GM04504 (cell line): Measurements from ENCODE around the gene SMARCD1.
"Not testable (repeated sequence)": the region's sequence is repeated elsewhere in the genome, so short reads cannot be mapped to it uniquely, and the experiment has no call there.

Experiments
- DNase-seq: peaks from one replicate; pipeline ENCODE4 v3.0.0-alpha.2; 2012; ENCODE audit warnings: low read depth

The SMARCD1 gene

DNA sequence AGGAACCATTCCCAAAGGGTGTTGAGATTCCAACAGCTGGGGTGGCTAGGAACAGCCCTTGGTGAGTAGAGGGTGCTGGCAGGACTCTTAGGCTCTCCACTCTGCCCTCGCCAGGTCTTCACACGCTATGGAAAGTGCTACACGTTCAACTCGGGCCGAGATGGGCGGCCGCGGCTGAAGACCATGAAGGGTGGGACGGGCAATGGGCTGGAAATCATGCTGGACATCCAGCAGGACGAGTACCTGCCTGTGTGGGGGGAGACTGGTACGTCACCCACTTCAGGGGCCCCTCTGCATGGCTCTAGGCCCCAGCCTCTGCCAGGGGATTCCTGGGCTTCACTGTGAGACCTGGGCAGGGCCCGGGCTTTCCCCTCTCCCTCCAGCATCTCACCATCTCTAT is 8.0 kb upstream of the SMARCD1 start:
- no peak for DNase-seq

DNA sequence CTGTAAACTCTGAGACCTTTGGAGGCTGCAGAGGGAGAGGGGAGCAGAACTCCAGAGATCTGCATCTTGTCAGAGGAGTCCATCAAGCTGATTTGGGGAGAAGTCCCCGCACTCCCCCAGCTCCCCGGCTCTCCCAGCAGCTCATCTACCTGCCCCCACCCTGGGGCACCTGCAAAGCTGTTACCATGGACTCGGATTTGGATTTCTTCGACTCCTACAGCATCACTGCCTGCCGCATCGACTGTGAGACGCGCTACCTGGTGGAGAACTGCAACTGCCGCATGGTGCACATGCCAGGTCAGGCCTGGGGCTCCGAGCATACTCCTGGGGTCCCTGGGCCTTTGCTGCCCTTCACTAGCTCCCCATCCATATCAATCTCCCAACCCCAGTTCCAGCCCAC is 6.9 kb upstream of the SMARCD1 start:
- no peak for DNase-seq

DNA sequence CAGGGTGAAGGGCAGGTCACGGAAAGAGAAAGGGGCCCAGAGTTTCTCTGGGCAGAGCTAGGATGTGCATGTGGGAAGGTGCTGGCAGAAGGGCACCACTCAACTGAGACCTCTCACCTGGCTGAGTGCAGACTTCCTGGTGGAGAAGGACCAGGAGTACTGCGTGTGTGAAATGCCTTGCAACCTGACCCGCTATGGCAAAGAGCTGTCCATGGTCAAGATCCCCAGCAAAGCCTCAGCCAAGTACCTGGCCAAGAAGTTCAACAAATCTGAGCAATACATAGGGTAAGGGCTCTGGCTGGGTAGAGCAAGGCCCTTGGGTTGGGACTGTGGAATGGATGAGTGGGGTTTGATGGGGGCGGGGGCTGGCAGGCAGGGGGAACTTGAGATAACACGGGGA is 5.4 kb upstream of the SMARCD1 start:
- DNase-seq = no peak

DNA sequence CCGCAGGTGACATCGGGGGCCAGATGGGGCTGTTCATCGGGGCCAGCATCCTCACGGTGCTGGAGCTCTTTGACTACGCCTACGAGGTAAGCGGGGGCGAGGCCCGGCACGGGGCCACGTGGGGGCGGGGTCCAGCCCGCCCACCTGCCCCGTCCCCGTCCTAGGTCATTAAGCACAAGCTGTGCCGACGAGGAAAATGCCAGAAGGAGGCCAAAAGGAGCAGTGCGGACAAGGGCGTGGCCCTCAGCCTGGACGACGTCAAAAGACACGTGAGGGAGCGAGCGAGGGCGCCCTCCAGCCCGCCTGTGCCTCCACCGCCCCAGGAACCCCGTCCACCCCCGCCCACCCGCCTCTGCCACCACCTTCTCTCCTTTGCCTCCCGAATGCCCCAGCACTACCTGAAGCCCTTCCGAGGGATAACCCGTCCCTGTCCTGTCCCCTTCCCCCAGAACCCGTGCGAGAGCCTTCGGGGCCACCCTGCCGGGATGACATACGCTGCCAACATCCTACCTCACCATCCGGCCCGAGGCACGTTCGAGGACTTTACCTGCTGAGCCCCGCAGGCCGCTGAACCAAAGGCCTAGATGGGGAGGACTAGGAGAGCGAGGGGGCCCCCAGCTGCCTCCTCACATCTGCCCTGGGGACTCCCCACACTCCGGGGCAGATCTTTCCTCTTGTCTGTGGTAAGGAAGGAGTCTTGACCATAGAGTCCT is 3.9 kb upstream of the SMARCD1 start:
- DNase-seq = no peak

DNA sequence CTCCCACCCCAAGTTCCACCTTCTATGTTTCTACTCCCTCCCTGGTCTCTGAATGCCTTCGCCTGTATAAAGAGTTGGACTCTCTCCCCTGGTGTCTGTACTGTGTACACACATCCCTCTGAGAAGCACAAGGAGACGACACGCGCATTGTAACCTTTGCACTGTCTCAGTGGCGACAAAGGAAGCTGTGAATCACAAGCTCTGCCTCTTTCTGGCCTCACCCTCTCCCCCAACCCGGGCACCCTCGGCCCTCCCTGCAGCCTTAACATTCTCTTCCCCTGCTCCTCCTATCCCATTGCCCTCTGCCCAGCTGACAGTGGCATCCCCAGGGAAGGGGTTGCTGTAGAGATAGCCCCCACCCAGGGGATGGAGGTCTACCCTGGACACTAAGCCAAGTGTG is 2.5 kb upstream of the SMARCD1 start:
- DNase-seq = no peak

DNA sequence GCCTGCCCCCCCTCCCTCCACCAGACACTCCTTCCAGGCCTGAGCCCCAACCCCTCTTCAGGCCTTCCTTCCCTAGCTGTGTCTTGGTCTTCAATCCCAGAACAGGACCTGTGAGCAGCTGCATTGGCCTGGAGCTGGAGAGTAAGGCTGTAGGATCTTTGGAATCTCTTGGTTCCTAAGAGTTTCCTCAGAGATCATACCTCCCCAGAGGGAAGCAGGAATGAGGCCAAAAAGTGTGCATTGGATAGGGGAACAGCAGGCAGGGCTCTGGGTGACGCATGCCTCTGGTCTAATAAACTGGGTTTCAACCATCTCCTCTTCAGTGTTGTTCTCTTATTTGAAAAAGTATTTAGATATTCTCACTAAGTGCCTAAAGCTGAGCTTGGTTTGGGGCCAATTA is 1.8 kb upstream of the SMARCD1 start:
- DNase-seq = no peak

DNA sequence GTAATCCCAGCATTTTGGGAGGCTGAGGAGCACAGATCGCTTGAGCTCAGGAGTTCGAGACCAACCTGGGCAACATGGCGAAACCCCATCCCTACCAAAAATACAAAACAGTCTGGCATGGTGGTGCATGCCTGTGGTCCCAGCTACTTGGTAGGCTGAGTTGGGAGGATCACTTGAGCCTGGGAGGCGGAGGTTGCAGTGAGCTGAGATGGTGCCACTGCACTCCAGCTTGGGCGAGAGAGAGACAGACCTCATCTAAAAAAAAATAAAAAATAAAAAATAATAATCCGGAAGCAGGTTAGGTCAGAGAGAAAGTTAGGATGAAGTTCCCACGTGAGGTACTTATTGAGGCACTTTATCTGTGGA is 750 bp upstream of the SMARCD1 start:
- DNase-seq = not testable (repeated sequence)

DNA sequence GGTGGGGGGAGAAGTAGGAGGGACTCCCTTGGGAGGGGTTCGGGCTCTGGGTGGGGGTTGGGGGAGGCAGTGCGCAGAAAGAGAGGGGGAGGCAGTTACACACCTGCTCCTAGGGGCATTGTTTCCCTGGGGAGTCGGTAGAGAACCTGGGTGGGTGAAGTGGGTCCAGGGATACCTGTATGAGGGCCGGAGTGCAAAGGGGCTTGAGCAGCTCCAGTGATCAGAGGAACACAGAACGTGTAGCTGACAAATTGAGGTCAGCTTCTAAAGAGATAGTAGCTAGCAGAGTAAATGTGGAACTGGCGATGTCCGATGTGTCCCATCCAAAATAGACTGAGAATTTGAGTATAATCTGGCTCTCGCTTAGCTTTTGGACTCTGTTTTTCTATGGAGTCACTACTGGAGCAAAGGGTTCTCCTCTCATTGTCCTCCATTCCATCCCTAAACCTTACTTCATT is 502 bp downstream of the SMARCD1 start:
- no peak for DNase-seq

DNA sequence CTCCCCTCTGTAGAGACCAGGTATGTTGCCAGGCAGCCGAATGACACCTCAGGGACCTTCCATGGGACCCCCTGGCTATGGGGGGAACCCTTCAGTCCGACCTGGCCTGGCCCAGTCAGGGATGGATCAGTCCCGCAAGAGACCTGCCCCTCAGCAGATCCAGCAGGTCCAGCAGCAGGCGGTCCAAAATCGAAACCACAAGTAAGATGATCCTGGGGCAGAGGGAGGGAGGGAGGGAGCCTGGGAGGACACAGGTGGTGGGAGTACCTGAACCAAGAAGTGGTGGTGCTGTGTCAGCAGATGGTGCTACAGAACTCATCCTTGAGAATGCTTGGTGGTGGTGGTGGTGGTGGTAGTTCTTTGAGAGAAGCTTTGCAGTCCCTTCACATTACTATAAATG is 1.0 kb downstream of the SMARCD1 start:
- no peak for DNase-seq

DNA sequence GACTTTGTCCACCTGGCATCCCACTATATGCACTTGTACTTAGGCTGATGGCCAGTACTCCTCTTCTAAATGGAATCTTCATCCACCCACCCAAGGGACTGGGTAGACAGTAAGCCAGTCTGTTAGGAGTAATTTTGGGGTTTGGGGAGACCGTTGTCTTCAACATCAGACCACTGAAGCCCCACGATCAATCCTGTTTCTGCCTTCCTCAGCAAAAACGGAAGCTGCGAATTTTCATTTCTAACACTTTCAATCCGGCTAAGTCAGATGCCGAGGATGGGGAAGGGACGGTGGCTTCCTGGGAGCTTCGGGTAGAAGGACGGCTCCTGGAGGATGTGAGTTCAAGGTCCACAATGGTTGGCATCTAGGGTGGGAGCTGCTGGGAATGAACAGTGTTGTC is 2.0 kb downstream of the SMARCD1 start:
- no peak for DNase-seq

DNA sequence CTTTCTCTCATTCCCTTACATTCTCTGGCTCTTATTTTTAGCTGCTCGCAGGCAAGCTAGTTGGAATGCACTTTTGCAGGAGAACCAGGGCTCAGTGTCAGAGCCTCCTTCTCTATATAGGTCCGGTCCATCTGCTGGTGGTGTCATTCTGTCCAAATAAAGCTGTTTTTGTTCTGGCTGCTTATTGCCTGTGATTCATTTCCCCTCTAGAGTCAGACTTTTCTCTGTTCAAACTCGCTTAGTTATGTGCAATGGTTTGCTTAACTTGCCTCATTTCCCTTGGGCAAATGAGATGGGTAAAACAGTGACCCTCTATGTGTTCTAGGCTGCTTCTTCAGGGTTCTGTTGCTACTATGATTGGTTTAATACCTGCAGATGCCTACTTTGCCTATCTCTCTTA is 2.9 kb downstream of the SMARCD1 start:
- no peak for DNase-seq

DNA sequence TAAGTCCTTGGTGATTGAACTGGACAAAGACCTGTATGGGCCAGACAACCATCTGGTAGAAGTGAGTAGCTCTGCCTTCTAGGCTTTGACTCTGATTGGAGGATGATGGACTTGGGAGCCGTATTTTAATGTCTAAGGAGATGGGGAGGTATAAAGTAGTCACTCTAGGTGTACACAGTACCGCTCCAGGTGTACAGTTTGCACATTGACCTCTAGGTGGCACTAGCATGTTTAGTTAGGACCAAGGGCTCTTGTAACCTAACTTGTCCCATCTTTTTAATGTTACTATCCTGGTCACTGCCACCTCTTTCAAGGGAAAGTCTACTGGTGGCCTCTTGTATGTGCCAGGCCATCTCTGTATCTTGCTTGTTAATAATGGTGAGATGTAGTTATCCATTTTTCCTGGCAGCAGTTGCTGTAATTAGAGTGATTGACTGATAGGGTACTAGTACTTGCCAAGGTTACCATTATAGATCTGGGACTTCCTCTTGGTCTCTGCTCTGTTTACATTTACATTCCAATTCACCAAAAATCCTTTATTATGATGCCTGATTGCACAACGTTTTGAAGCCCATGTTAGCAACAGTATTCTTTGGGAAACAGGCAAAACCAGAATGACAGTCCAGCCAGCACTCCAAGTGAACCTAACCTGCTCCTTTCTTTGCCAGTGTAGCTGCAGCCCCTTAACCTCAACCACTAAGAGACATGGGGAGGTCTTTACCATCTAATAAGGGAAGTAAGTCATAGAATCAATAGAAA is 3.6 kb downstream of the SMARCD1 start:
- no peak for DNase-seq

DNA sequence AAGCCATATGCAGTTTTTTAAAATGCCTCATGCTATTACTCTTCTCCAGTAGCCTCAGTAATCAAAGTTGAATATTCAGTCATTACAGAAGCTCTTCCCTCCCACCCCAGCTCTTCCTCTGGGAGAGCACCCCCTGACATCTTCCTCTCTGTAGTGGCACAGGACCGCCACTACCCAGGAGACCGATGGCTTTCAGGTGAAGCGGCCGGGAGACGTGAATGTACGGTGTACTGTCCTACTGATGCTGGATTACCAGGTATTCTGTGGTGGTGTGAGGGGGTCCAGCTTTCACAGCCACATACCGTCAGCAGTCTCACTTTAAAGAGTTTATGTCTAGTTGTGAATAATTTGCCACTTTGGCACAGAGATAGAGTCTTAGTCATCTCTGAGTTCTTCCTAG is 4.6 kb downstream of the SMARCD1 start:
- no peak for DNase-seq

DNA sequence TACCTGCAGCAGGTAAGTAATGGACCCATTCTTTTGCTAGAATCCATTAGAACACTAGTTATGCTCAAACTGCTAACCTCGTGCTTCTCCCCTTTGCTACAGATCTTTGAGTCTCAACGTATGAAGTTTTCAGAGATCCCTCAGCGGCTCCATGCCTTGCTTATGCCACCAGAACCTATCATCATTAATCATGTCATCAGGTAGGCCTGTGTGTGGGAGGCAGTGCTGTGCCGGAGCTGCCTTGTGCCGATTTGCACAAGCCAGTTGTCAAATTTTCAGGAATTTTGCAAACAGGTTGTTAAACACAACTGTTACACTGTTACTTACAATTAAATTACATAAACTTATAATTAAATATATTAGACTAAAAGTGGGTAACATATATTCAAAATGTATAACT is 5.2 kb downstream of the SMARCD1 start:
- DNase-seq = no peak

DNA sequence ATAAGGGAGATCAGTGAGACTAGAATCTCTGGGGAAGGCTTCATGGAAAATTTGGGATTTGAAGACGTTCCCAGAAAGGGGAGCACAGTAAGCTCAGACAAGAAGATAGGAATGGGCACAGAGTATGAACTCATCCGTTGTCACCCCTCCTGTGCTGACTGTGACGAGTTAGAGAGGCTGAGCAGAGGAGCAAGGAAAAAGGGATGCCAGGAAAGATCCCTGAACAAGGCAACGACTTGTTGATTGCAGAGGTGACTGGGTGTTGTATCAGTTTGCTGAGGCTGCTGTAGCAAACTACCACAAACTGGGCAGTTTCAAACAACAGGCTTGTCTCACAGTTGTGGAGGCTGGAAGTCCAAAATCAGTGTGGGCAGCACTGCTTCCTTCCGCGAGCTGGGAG is 12.8 kb downstream of the SMARCD1 start:
- no peak for DNase-seq

DNA sequence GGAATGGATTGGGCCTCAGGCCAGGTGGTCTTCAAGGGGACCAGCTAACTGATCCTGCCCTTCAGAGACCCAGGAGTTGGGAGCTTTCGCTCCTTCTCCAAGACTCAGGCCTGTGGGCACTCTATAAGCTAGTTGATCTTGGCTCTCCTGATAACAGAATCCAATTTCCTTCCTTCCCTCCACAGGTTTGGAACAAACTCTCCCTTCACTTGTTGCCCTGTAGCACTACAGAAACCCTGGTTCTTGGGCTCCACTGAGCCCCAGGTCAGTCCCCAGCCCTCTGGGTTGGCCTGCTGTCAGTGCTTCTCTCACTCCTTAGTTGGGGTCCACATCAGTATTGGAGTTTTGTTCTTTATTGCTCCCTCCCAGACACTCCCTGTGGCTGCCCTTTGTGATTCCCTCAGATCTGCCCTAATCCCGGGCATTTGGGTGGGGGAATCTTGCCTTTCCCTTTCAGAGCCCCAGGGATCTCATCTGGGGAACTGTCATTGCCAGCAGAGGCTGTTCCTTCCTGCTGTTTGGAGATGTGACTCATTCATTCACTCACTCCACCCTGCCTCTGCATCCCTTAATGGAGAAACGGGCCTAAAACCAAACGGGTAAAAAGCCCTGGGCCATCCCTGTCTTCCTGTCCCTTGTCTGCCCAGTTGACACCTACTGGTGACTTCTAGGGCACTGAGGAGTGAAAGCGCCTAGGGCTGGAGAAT is 14.3 kb downstream of the SMARCD1 start:
- DNase-seq = no peak

DNA sequence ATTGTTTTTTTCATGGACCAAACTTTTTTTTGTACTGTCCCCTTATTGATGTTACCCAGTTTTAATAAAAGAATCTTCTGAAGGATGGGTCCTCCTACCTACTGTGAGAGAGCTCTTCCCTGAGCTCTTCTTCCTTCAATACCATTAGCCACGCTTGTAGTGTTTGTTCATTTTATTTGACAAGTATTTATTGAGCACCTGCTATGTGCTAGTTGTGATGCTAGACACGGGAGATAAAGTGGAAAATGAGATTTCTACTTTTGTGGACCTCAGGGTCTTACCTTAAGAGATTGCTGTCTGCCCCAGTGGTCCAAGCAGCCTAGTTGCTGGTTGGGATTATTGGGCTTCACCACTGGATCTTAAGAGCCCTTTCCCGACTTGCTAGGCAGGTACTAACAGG is 15.4 kb downstream of the SMARCD1 start:
- DNase-seq = no peak

DNA sequence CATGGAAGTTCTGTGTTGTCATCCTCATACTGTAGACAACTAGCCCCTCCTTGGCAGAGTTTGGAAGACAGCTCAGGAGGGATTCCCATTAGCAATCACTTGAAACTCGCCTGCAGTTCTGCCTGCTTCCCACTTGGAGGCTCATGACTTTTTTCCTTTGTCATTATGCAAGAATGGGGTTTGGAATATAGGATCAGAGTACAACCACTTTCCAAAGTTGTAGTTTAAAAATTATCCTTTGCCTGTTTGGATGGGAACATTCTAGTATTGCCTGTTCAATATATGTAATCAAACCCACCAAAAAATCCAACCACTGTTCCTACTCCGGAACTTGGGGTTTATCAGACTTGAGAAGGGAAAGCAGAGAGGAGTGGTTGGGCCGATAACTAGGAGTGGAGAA is 16.5 kb downstream of the SMARCD1 start:
- no peak for DNase-seq

DNA sequence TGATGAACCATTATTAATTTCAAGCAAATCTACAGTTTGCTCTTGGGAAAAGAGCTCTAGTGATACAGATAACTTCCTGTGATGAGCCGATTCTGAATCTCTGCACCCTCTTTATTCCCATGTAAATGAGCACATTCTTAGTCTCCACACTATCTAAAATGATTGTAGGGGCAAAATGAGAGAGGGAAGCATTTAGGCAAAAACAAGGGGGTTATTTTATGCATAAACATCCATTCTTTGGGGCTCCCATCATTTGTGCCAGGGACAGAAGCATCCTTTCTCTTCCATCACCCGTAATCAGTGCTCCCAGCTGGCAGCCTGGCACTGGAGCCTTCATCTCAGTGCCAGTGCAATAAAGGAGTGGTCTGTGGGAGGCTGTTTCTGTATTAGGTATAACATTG is 17.0 kb downstream of the SMARCD1 start:
- DNase-seq = no peak

DNA sequence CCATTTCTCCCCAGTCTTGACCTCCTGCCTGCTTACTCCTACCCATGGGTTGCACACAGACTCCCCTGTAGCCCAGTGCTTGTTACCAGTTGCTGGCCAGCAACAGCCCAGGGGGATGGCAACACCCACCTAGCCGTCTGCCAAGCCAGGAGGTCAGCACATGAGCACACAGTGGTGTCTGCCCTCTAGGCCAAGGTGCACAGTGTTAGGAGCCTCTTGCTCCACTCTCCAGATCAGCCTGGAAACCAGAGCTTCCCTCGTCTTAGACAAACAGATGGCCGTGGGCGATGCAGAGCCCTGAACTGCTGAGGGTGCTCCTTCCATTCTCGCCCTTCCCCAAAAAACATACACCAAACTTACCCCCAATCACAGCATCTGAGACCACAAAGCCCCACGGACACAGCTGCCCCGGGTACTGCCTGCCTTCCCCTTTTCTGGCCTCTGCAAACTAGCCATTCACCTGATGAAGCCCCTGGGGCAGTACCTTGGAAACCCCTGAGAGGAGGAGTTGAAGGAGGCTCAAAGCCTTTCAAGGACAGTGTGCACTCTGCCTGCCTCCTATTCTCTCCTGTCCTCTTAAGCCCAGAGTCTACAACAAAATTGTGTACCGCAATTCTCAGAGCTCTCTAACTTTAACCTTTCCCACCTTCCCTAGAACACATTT is 17.6 kb downstream of the SMARCD1 start:
- no peak for DNase-seq

DNA sequence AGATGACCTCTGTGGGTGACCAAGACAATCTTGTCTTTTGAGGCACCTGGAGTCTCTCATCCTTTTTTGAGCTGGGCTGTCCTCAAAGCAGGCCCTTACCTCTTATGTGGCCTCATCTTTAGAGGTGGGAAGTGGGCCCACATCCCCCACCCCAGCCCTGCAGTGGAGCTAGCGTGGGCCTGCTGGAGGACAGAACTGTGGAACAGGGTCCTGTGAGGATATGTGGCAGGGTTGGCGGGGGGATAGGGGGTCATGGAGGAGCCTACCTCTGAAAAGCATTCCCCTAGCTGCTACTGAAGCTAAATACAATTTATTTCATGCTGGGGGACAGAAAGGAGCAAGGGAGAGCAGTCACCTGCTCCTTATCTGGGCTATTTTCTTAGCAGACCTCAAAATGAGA is 18.2 kb downstream of the SMARCD1 start:
- no peak for DNase-seq

DNA sequence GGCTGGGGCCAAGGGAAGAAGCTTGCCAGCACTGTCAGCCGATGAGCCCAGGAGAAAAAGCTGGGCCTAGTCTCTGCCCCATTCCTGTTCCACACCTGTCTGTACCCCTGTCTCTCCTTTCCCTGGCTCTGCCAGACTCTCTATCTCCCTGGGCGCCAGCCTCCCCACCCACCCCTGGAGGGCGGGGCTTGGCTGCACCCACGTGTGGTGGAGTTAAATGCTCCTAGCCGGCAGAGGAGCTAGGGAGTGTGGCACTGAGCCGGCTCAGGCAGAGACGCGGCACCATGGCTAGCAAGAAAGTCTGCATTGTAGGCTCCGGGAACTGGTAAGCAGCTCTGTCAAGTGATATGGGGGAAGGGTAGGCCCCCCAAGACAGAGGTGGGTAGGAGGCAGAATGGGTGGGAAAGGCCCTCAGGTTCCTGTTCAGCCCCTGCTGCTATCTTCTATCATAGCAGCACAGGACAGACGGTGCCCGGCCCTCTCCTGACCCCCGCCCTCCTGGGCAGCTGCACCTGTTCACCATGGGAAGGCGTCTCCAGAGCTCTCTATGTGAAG is 18.7 kb downstream of the SMARCD1 start, which contains the start of gene GPD1:
Gene GPD1, plus strand, starts transcription at position 242 of the 555 bp plus-strand sequence. Its CDS starts 43 bp downstream, at position 285.
- DNase-seq = no peak
